HCT116 (cell line): ENCODE data around the gene NPLOC4. TPM values are rescaled to one million over a fixed set of nuclear protein-coding genes. Genes with fewer than 3 reads are reported as not detected.

Experiments
- ATAC-seq: fragments of 200-7000 bp; cut with Tn5 transposase; 2 replicates; pipeline ENCODE4 v1.9.1; 2020; ENCODE audit warnings: mild to moderate bottlenecking, moderate library complexity
- BruUV-seq: library from RNA; stranded (reverse); fragments of 400-500 nt; replicated peaks from 2 replicates; lab custom pipeline; 2021; lab: Mats Ljungman, UMichigan
- CTCF ChIA-PET: fragments of 300-600 bp; sonication (Branson Sonifier 250); formaldehyde crosslinking; loops from one replicate; lab custom pipeline; 2021; ENCODE audit warnings: antibody characterized with exemption; lab: Charles Lee
- POLR2A ChIA-PET: fragments of 300-600, 350-600 bp; sonication (Branson Sonifier 250); formaldehyde crosslinking; loops from one replicate; lab custom pipeline; 2021; ENCODE audit warnings: antibody characterized with exemption; lab: Charles Lee
- RAD21 ChIA-PET, 2 experiments: fragments of 300-600 bp; sonication (Branson Sonifier 250); formaldehyde crosslinking; loops; one replicate each; lab custom pipeline; 2023; ENCODE audit warnings: low total read pairs in 2 of 2; ENCODE audit not compliant: uncharacterized antibody in 2 of 2, unreplicated experiment in 2 of 2, low non-redundant PET in 1 of 2; lab: Charles Lee
- DNase-seq: peaks from one replicate; pipeline ENCODE4 v3.0.0-alpha.2; 2010; ENCODE audit warnings: low read depth, low spot score
- H2AFZ ChIP-seq: fragments of 200-600 bp; shearing (Covaris generic), sonication (generic); 2 replicates; pipeline ENCODE4 v1.6.1; 2017; ENCODE audit warnings: low read depth, mixed run types, mixed read lengths, antibody characterized with exemption, low read length; ENCODE audit not compliant: poor library complexity, severe bottlenecking
- H3K27ac ChIP-seq: 2 replicates; pipeline ENCODE4 v1.5.1; 2012; ENCODE audit warnings: low read depth, low read length
- H3K27me3 ChIP-seq: fragments of 200-600 bp; sonication (generic); 2 replicates; pipeline ENCODE4 v1.6.1; 2016; ENCODE audit warnings: mixed run types, low read length, mixed read lengths; ENCODE audit not compliant: insufficient read depth
- H3K36me3 ChIP-seq, 2 experiments: fragments of 200-500 bp in 1 of 2; fragments of 200-600 bp in 1 of 2; sonication (Bioruptor generic) in 1 of 2; sonication (generic) in 1 of 2; 2 replicates each; pipeline versions ENCODE4 v1.5.1 to v1.6.1; 2014 to 2016; ENCODE audit warnings: low read length in 2 of 2, inconsistent platforms in 1 of 2, mixed read lengths in 1 of 2, mixed run types in 1 of 2; ENCODE audit not compliant: insufficient read depth in 2 of 2, control insufficient read depth in 1 of 2
- H3K4me1 ChIP-seq, 2 experiments: fragments of 200-600 bp in 1 of 2; sonication (generic) in 1 of 2; 2 replicates each; pipeline versions ENCODE4 v1.5.1 to v1.6.1; 2012 to 2017; ENCODE audit warnings: low read length in 2 of 2, inconsistent platforms in 1 of 2, mild to moderate bottlenecking in 1 of 2, mixed read lengths in 1 of 2, mixed run types in 1 of 2, moderate library complexity in 1 of 2; ENCODE audit not compliant: insufficient read depth in 2 of 2, control insufficient read depth in 1 of 2
- H3K4me2 ChIP-seq: fragments of 200-600 bp; sonication (generic); 2 replicates; pipeline ENCODE4 v1.6.1; 2017; ENCODE audit warnings: mixed run types, low read length, mixed read lengths
- H3K4me3 ChIP-seq, 2 experiments: fragments of 200-600 bp in 1 of 2; sonication (generic) in 1 of 2; replicated peaks in 1 of 2; 2 replicates each; pipeline ENCODE4 v1.5.1; 2011 to 2016; ENCODE audit warnings: low read length in 2 of 2, control low read depth in 1 of 2, low read depth in 1 of 2, mild to moderate bottlenecking in 1 of 2, mixed read lengths in 1 of 2, mixed run types in 1 of 2
- H3K79me2 ChIP-seq: fragments of 200-600 bp; sonication (generic); 2 replicates; pipeline ENCODE4 v1.6.1; 2017; ENCODE audit warnings: mild to moderate bottlenecking, mixed run types, low read length, moderate library complexity, mixed read lengths; ENCODE audit not compliant: insufficient read depth
- H3K9ac ChIP-seq: fragments of 200-600 bp; sonication (generic); 2 replicates; pipeline ENCODE4 v1.6.1; 2016; ENCODE audit warnings: low read length, mixed read lengths
- H3K9me2 ChIP-seq: fragments of 200-600 bp; sonication (generic), shearing (Covaris generic); 2 replicates; pipeline ENCODE4 v1.6.1; 2017; ENCODE audit warnings: mixed run types, mild to moderate bottlenecking, moderate library complexity; ENCODE audit not compliant: insufficient read depth
- H3K9me3 ChIP-seq, 2 experiments: fragments of 200-500 bp in 1 of 2; fragments of 200-600 bp in 1 of 2; sonication (Bioruptor generic) in 1 of 2; sonication (generic) in 1 of 2; 2 replicates each; pipeline ENCODE4 v1.6.1; 2014 to 2017; ENCODE audit warnings: low read length in 2 of 2, mixed read lengths in 2 of 2, inconsistent platforms in 1 of 2, low read depth in 1 of 2, mild to moderate bottlenecking in 1 of 2, mixed run types in 1 of 2, moderate library complexity in 1 of 2; ENCODE audit not compliant: control insufficient read depth in 1 of 2, insufficient read depth in 1 of 2
- H4K20me1 ChIP-seq: fragments of 200-600 bp; sonication (generic), shearing (Covaris generic); 2 replicates; pipeline ENCODE4 v1.6.1; 2017; ENCODE audit warnings: mixed run types, mild to moderate bottlenecking, moderate library complexity; ENCODE audit not compliant: insufficient read depth
- ATF3 ChIP-seq: IDR thresholded peaks from 2 replicates; pipeline ENCODE4 v1.6.1; 2012
- CBX3 ChIP-seq: IDR thresholded peaks from 2 replicates; pipeline ENCODE4 v1.6.1; 2012; ENCODE audit warnings: low read depth
- CTCF ChIP-seq, 3 experiments: fragments of 200-600 bp in 1 of 3; sonication (generic) in 1 of 3; IDR thresholded peaks in 2 of 3; conservative IDR thresholded peaks in 1 of 3; 2 replicates each; pipeline ENCODE4 v1.5.1; 2012 to 2017; ENCODE audit warnings: low read depth in 2 of 3, low read length in 2 of 3, antibody characterized with exemption in 1 of 3, borderline replicate concordance in 1 of 3, control low read depth in 1 of 3, mild to moderate bottlenecking in 1 of 3, mixed read lengths in 1 of 3, mixed run types in 1 of 3, moderate library complexity in 1 of 3; ENCODE audit not compliant: insufficient read depth in 1 of 3
- EGR1 ChIP-seq: IDR thresholded peaks from 2 replicates; pipeline ENCODE4 v1.6.1; 2012; ENCODE audit warnings: low read depth
- ELF1 ChIP-seq: IDR thresholded peaks from 2 replicates; pipeline ENCODE4 v1.6.1; 2012; ENCODE audit warnings: low read depth, borderline replicate concordance
- EZH2 ChIP-seq: fragments of 200-600 bp; sonication (generic); IDR thresholded peaks from 2 replicates; pipeline ENCODE4 v1.6.1; 2017; ENCODE audit warnings: antibody characterized with exemption, mixed run types
- EZH2phosphoT487 ChIP-seq: fragments of 200-600 bp; IDR thresholded peaks from 2 replicates; pipeline ENCODE4 v1.6.1; 2018; ENCODE audit warnings: antibody characterized with exemption, borderline replicate concordance
- FOSL1 ChIP-seq: IDR thresholded peaks from 2 replicates; pipeline ENCODE4 v1.6.1; 2012; ENCODE audit warnings: low read depth
- POLR2A ChIP-seq: IDR thresholded peaks from 2 replicates; pipeline ENCODE4 v1.7.0; 2011; ENCODE audit warnings: borderline replicate concordance; ENCODE audit not compliant: insufficient read depth, insufficient read length; ENCODE audit errors: extremely low read depth
- RAD21 ChIP-seq: IDR thresholded peaks from 2 replicates; pipeline ENCODE4 v1.6.1; 2012; ENCODE audit warnings: low read depth, mild to moderate bottlenecking
- SIN3A ChIP-seq: IDR thresholded peaks from 2 replicates; pipeline ENCODE4 v1.6.1; 2012; ENCODE audit warnings: low read depth
- SP1 ChIP-seq: IDR thresholded peaks from 2 replicates; pipeline ENCODE4 v1.6.1; 2012; ENCODE audit warnings: low read depth
- SRF ChIP-seq: IDR thresholded peaks from 2 replicates; pipeline ENCODE4 v1.6.1; 2012; ENCODE audit warnings: low read depth
- TCF7L2 ChIP-seq: IDR thresholded peaks from 2 replicates; pipeline ENCODE4 v1.7.0; 2011; ENCODE audit warnings: borderline replicate concordance, inconsistent platforms; ENCODE audit not compliant: insufficient read depth, insufficient read length; ENCODE audit errors: extremely low read depth
- YY1 ChIP-seq: IDR thresholded peaks from 2 replicates; pipeline ENCODE4 v1.6.1; 2011; ENCODE audit warnings: low read length, low read depth, moderate library complexity, mild to moderate bottlenecking; ENCODE audit not compliant: insufficient replicate concordance; ENCODE audit errors: extremely low read depth
- ZBTB33 ChIP-seq: IDR thresholded peaks from 2 replicates; pipeline ENCODE4 v1.6.1; 2011; ENCODE audit warnings: mild to moderate bottlenecking, low read length, moderate library complexity; ENCODE audit not compliant: insufficient replicate concordance; ENCODE audit errors: extremely low read depth
- ZNF274 ChIP-seq: fragments of 200-500 bp; sonication (Bioruptor generic); IDR thresholded peaks from 2 replicates; pipeline ENCODE4 v1.6.1; 2014; ENCODE audit warnings: mild to moderate bottlenecking, low read depth, low read length, inconsistent platforms
- intact Hi-C: fragments of 100-400 bp; cut with micrococcal nuclease; formaldehyde crosslinking; loops from 2 replicates; pipeline ENCODE4 v1.10.0; 2022
- total RNA-seq: library from RNA; stranded (reverse); gene quantifications from one replicate; pipeline ENCODE4 v1.2.1, GENCODE V29; 2021; ENCODE audit not compliant: unreplicated experiment
- TF ChIP-seq, protein P1 (sequence below): IDR thresholded peaks from 2 replicates; pipeline ENCODE4 v1.6.1; 2012
- TF ChIP-seq, protein P2 (sequence below): IDR thresholded peaks from 2 replicates; pipeline ENCODE4 v1.6.1; 2012; ENCODE audit warnings: low read depth

The NPLOC4 gene
- total RNA-seq, 1 experiment from 2014 or later: 137 TPM

DNA sequence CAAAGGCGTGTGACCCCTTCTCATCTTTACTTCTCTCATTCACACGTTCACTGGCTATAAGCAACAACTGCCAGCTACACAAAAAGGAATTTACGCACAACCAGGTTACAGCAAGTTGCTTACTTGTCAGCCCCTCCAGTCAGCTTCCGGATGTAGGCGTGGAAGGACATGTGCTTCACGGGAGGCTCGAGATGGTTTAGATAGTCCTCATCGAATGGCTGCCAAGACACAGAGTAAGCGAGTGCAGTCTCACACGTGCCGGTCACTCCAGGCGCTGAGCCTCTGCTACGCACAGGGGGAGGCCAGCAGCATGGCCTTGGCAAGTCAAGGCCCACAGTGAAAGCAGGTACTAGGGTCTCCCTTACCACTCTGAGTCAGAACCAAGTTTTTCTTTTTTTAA is 28.3 kb downstream of the NPLOC4 start:
- Histone ChIP-seq H3K79me2 (peaks cover 77% of the 10 kb centered on the region), H3K4me3 (no peak overlapping the region), H3K9ac (no peak overlapping the region), H3K27ac (no peak overlapping the region), H3K9me2 (no peaks in the 10 kb centered on the region), H3K27me3 (no peaks in the 10 kb centered on the region), H3K4me2 (no peak overlapping the region), H3K9me3 (no peaks in the 10 kb centered on the region), H3K4me1 (no peaks in the 10 kb centered on the region), H3K36me3 (peaks cover 51 to 66% of the 10 kb centered on the region in 2 experiments), H4K20me1 (no peaks in the 10 kb centered on the region; the same call in 1 of the 2 replicates), H2AFZ (no peak overlapping the region)
- no peak for ATAC-seq
- BruUV-seq: no TSS peak
- intact Hi-C loops: no loop called here
- ChIA-PET POLR2A (no interaction called here), RAD21 (no interaction called here), CTCF (no interaction called here)
- DNase-seq: no peak
- TF ChIP-seq TCF7L2: no peak
- TF ChIP-seq ELF1: no peak
- TF ChIP-seq ZNF274: no peak
- TF ChIP-seq EZH2: no peak
- TF ChIP-seq POLR2A: no peak
- no peak for TF ChIP-seq CTCF (IDR thresholded peaks at IDR 0.05 in 2 of 3, conservative IDR thresholded peaks at IDR 0.05 in 1 of 3; ENCODE audit: borderline replicate concordance in 1 of 3, insufficient read depth in 1 of 3, low read depth in 2 of 3, low read length in 2 of 3)
- TF ChIP-seq RAD21: no peak
- TF ChIP-seq ATF3: no peak
- TF ChIP-seq SP1: no peak
- TF ChIP-seq FOSL1: no peak
- no peak for TF ChIP-seq YY1
- TF ChIP-seq, protein P1, sequence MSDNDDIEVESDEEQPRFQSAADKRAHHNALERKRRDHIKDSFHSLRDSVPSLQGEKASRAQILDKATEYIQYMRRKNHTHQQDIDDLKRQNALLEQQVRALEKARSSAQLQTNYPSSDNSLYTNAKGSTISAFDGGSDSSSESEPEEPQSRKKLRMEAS: no peak
- TF ChIP-seq CBX3: no peak
- no peak for TF ChIP-seq SIN3A
- TF ChIP-seq EGR1: no peak
- no peak for TF ChIP-seq SRF
- TF ChIP-seq, protein P2, sequence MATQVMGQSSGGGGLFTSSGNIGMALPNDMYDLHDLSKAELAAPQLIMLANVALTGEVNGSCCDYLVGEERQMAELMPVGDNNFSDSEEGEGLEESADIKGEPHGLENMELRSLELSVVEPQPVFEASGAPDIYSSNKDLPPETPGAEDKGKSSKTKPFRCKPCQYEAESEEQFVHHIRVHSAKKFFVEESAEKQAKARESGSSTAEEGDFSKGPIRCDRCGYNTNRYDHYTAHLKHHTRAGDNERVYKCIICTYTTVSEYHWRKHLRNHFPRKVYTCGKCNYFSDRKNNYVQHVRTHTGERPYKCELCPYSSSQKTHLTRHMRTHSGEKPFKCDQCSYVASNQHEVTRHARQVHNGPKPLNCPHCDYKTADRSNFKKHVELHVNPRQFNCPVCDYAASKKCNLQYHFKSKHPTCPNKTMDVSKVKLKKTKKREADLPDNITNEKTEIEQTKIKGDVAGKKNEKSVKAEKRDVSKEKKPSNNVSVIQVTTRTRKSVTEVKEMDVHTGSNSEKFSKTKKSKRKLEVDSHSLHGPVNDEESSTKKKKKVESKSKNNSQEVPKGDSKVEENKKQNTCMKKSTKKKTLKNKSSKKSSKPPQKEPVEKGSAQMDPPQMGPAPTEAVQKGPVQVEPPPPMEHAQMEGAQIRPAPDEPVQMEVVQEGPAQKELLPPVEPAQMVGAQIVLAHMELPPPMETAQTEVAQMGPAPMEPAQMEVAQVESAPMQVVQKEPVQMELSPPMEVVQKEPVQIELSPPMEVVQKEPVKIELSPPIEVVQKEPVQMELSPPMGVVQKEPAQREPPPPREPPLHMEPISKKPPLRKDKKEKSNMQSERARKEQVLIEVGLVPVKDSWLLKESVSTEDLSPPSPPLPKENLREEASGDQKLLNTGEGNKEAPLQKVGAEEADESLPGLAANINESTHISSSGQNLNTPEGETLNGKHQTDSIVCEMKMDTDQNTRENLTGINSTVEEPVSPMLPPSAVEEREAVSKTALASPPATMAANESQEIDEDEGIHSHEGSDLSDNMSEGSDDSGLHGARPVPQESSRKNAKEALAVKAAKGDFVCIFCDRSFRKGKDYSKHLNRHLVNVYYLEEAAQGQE: no peak
- no peak for TF ChIP-seq EZH2phosphoT487
- TF ChIP-seq ZBTB33: no peak
